Stimulated activated CD8-positive, alpha-beta memory T cell treated with anti-CD3 and anti-CD28 coated beads, Interleukin-12 subunit alpha, Interleukin-12 subunit beta, amount 100 ng/mL, for 24 hours (primary cell): Measurements from ENCODE around the gene CACNG4.
"Not testable (repeated sequence)": the region's sequence is repeated elsewhere in the genome, so short reads cannot be mapped to it uniquely, and the experiment has no call there.

Experiments
- DNase-seq: peaks from one replicate; pipeline ENCODE4 v3.0.0-alpha.2; 2020; ENCODE audit errors: extremely low read depth

The CACNG4 gene

DNA sequence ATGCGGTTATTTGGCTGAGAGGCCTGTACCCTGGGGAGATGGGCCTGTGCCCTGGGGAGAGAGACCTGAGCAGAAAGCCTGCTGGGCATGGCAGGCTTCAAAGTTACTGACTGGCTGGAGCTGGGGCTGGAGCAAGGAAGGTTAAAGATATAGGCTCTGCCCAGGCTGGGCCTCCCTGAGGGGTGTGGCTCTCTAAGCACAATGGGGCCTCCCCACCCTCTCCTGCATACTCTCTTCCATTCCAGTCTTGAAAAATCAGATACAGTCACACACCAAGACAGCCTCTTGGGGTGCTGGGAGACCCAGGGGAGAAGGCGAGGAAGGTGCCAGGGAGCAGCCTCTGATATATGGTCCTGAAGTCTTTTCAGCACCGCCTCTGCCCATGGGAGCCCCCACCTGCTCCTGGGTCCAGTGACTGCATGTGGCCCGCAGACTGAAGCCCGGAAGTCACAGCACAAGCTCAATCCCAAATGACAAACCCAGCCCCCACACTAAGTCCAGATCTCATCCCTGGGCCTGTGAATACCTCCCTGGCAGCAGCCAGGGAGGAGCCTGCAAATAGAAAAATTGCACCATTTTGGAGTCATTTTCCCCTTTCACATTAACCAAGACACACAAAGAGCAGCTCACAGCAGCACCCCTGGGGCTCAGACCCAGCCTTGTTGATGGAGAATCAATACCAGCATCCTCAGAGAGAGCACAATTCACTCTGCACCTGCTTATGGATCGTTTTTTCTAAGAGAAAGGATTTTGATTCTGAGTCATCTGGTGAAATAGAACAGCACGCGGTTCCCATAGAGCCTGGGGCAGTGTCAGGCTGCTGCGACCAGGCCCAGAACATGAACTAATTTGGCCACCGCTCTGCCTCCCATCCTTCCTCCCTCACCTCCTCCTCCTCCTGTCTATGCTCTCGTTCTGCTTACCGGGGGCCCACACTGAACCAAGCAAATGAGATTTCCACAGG, 54.2 kb downstream of the CACNG4 start:
- DNase-seq, result no peak

DNA sequence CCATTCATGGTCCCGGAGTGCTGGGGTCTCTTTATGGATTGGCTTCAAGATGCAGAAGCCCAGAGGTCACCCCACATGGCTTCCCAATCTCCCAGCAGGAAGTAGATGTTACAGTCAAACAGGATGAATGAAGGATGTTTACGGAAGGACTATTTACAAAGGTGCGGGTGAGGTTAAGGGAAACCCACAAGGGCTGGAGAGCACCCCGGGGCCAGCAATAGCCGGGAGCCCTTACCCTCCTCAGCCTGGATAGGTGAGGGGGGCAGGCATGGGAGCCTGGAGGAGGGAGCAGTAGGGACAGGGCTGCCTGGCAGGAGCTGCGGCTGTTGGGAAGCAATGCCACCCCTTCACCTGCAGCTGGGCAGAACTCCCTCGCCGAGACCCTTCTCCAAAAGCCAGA, 55.3 kb downstream of the CACNG4 start:
- DNase-seq, result no peak

DNA sequence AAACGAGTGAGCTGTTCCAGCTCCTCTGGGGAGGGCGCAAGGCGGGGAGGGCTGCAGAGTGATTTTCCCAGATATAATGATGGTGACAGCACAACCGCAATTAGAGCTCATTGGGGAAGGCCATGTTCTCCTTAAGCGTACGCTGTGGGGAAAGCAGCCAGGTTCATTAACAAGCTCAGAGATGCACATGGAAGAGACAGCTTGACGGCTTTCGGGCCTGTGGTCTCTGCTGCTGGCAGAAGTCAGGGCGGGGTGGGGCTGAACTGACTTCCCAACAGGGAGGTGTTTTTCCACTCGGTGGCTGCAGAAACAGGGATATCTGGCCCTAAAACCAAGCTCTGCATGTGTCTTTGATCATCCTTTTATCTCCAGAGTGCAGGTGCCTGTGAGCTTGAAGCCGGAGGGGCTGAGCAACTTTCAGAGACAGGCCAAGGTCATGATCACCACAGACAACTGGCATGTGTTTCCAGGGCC, 55.8 kb downstream of the CACNG4 start:
- no peak for DNase-seq

DNA sequence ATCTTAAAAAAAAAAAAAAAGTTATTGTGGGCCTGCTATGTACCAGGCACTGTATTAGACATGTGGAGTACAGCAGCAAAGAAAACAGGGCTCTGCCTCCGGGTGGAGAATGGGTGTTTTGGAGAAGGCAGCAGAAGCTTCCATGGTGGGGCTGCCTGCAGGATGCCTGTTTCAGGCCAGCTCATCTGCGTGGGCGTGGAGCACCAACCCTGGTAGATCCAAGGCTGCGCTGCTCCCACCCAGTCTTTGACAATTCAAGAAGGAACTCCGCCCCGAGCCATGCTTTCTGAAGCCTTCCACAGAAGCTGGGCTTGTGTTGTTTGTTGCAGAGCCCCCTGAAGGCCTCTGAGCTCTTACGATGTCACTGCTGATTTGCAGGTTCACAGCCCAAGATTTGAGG, 56.7 kb downstream of the CACNG4 start:
- no peak for DNase-seq

DNA sequence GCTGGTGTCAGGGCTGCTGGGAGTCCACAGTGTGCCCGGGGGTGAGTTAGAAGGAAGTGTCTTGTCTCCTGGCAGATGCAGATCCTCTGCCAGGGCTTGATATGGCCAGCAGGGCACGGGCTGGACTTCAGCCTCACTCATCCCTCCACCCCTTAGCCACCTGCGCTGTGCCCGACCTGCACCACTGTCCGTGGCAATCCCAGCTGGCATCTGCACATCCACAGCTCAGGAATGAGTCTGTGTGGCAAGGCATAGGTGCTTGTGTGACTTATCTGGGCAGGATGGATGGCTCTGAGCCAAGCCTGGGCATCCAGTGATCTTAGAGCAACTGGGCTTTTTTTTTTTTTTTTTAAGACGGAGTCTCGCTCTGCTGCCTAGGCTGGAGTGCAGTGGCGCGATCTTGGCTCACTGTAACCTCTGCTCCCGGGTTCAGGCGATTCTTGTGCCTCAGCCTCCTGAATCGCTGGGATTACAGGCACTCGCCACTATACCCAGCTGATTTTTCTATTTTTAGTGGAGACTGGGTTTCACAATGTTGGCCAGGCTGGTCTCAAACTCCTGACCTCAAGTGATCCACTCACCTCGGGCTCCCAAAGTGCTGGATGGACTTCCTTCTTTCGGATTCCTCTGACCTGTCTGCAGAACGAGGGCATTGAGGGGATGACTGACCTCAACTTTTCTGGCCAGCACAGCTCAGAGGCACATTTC, 57.4 kb downstream of the CACNG4 start:
- DNase-seq, result no peak

GRCh38 chr17:67022451-67022810, 57.9 kb downstream of the CACNG4 start:
- no peak for DNase-seq

DNA sequence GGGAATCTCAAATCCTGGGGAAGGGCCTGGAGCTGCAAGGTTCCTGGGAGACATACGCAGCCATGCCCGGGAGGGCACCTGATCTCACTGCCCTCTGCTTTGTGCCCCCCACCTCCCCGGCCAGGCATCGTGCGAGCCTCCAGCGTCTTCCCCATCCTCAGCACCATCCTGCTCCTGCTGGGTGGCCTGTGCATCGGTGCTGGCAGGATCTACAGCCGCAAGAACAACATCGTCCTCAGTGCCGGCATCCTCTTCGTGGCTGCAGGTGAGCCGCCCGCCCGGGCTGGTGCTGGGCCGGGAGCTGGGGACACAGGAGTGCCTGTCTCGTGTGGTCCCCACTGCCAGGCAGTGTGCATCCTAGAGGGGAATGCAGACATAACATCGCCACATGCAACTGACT, 60.2 kb downstream of the CACNG4 start:
- no peak for DNase-seq

DNA sequence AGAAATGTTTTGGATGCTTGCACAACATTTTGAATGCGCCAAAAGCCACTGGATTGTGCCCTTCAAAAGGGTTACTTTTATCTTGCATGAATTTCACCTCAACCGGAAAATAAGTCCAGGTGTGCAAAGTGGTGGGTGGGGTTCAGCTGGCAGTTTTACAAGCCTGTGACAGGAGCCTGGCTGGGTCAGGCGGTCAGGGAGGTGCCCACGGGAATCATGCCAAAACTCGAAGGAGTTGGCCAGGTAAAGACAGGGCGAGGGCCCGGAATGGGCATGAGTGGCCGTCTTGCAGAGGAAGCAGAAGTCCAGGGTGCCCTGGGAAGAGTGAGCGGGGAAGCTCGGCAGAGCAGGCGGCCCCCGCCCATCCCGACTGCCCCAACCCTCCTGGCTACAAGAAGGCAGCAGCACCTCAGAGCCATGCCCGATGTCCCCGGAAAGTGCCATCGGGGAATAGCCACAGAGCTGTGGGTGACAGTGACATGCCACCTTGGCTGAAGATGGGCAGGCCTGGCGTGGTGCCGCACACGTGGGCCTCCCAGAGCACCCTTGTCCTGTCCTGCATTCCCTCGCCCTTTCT, 60.8 kb downstream of the CACNG4 start:
- no peak for DNase-seq

- no peak for DNase-seq
Observed at GRCh38 chr17:67026341-67026740, 61.8 kb downstream of the CACNG4 start.

DNA sequence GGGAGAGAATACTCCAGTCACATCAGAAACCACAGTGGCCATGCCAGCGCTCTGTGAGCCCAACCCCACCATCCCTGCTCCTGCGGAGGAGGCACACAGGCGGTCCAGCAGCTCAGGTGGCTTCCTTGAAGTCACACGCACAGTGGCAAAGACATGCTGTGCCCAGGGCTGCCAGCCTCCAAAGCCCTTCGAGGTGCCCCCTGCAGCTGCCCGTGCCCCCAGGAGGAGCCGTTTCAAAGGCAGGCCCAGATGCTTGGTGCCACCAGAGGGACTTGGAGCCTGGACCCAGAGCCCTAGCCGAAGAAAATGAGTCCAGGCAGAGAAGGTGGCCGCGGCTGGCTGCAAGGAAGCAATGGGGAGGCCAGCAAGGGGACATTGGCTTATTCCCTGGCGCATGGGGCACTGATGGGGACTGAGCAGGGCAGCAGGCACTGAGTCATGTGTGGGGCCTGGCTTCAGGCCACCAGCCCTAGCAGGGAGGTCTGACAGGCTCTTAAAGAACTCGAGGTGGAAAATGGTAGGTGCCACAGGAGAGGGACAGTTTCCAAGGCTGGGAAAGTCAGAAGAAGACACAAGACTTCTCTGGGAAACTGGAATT, 62.6 kb downstream of the CACNG4 start:
- DNase-seq, result no peak

GRCh38 chr17:67030641-67031040, 66.1 kb downstream of the CACNG4 start:
- no peak for DNase-seq

DNA sequence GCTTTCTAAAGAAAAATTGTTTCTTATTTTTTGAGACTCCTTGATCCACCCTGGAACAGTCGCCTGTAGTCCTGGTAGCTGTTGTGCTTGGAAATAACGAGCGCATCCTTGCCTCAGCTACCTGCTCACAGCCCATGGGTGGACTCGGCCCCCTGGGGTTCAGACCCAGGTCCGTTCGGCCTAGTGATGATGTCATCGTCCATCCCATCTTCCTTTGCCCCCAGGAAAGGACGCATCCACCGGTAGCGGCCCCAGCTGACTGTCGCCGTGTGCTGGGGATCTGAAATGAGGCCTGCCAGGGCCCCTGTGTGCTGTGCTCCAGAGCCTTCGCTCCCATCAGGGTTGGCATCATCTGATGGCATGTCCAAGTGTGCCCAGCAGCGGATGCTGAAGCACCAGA, 67.9 kb downstream of the CACNG4 start:
- DNase-seq, result no peak

DNA sequence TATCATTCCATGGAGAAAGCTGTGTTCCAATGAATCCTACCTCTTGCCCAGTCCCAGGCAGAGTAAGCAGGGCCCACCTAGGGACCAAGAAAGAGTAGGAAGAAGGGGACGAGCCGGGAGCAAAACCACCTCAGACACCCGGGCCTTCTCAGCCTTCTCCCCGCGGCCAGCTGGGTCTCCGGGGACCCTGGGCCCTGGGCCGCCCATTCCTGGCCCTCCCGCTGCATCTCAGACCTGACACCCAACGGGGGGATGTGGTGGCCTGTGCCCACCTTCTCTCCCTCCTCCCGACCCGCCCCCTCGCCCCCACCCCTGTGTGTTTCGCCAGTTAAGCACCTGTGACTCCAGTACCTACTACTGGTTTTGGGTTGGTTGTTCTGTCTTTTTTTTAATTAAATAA, 68.5 kb downstream of the CACNG4 start:
- no peak for DNase-seq

GRCh38 chr17:67033613-67034012, 69.1 kb downstream of the CACNG4 start:
- DNase-seq, result no peak

DNA sequence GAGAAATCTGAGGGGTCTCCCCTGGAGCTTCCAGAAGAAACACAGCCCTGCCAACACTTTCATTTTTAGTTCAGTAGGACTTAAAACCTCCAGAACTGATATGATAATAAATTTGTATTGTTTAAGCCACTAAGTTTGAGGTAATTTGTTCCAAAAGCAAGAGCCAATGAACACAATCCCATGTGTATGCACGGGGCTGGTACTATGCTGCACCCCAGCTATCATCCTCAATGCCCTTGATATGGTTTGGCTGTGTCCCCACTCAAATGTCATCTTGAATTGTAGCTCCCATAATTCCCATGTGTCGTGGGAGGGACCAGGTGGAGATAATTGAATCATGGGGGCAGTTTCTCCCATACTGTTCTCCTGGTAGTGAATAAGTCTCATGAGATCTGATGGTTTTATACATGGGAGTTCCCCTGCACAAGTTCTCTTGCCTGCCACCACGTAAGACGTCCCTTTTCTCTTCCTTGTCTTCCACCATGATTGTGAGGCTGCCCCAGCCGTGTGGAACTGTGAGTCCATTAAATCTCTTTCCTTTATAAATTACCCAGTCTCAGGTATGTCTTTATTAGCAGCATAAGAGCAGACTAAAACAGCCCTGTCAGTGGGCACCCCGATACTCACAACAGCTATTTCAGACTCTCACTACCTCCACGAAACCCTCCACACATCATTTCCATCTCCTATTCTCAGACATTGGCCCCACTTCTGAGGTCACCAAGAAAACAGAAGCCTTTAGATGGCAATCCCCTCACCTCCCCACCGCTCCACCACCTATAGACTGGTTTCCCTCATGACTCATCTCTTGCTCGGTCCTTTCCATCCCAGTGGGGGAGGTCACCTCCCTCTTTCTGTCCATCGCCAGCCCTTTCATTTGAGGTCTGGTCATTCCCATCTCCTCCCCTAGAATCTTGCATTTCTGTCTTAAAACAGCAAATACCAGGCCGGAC, 70.9 kb downstream of the CACNG4 start:
- no peak for DNase-seq

- DNase-seq, result no peak
Observed at GRCh38 chr17:67038861-67039365, 74.4 kb downstream of the CACNG4 start.

DNA sequence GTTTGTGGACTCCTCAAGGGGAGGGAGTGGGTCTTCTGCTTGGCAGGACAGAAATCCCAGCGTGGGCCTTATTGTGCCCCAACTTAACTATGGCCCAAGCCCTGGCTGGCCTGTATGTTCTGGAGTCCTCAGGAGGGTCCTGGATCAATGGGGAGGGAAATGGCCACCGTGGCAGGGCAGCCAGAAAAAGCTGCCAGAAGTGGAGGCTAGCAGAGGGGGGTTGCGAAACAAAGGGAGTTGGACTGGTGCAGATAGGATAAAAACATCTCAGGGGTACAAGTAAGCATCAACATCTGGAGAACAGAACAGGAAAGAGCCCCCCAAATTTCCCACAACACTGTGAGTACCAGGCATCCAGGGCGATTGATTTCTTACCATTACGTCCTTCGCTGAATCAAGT, 76.1 kb downstream of the CACNG4 start:
- DNase-seq, result no peak

DNA sequence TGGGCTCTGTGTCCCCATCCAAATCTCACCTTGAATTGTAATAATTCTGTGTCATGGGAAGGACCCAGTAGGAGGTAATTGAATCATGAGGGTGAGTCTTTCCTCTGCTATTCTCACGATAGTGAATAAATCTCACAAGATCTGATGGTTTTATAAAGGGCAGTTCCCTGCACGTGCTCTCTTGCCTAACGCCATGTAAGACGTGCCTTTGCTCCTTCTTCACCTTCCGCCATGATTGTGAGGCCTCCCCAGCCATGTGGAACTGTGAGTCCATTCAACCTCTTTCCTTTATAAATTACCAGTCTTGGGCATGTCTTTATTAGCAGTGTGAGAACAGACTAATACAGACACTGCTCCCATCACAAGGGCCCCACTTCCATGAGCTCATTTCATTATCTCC, 76.6 kb downstream of the CACNG4 start:
- not testable (repeated sequence) for DNase-seq

DNA sequence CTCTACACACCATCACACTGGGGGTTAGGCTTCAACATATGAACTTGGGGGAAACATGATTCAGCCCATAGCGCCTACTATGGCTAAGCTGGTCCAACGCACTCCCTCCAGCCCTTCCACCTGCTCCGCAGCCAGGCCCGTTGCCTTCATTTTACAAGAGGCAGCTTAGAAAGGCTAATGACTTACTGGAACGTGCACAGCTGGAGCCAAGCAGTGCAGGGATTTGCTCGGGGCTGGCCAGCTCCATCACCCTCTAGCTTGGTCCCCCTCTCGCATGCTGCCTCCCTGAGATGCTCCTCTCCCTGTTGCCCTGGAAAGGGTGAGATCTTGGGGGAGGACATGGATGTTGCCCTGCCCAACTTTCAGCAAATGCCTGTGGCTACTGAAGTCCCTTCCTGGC, 77.0 kb downstream of the CACNG4 start:
- no peak for DNase-seq

GRCh38 chr17:67041941-67042899, 77.7 kb downstream of the CACNG4 start:
- no peak for DNase-seq
